K562 (cell line): ENCODE measurements around the gene SLC4A3. TPM values are rescaled to one million over a fixed set of nuclear protein-coding genes. Genes with fewer than 3 reads are reported as not detected.
A peak's percentile ranks its signal among the peaks of the same experiment; 100 is the strongest.

Experiments used
- ATAC-seq: fragments of 200-7000 bp; cut with Tn5 transposase; 3 replicates; pipeline ENCODE4 v1.9.1; 2020; ENCODE audit warnings: moderate library complexity
- BruUV-seq: library from RNA; stranded (reverse); fragments of 400-500 nt; replicated peaks from 2 replicates; lab custom pipeline; 2021; lab: Mats Ljungman, UMichigan
- CTCF ChIA-PET: fragments of 300-600 bp; formaldehyde crosslinking; extraction: SDS; loops from one replicate; lab custom pipeline; 2021; ENCODE audit warnings: low intra/inter-chr PET ratio; lab: Yijun Ruan, JAX
- POLR2A ChIA-PET: fragments of 300-600, 350-650 bp; sonication (Branson Sonifier 250); formaldehyde crosslinking; extraction: SDS; loops from one replicate; lab custom pipeline; 2021; ENCODE audit warnings: antibody characterized with exemption, inconsistent platforms; lab: Yijun Ruan, JAX
- DNase-seq, 4 experiments: peaks; one replicate each; pipeline versions ENCODE4 v3.0.0 to v3.0.0-alpha.2; 2011 to 2018; ENCODE audit warnings: low spot score in 3 of 4, mixed read lengths in 3 of 4; ENCODE audit errors: extremely low read depth in 1 of 4
- FAIRE-seq: peaks from 2 replicates; lab custom pipeline; 2011; peaks lifted over from hg19 to GRCh38; lab: Jason Lieb, UNC
- H2AFZ ChIP-seq: 2 replicates; pipeline ENCODE4 v1.6.0; 2011; ENCODE audit warnings: low read depth, low read length, control low read depth, inconsistent platforms
- H3K27ac ChIP-seq: fragments of 200-600 bp; 3 replicates; pipeline ENCODE4 v1.8.0; 2011; ENCODE audit warnings: low read depth, mild to moderate bottlenecking, control low read depth, inconsistent platforms, low read length, moderate library complexity, mixed read lengths; ENCODE audit errors: extremely low read depth
- H3K27me3 ChIP-seq, 2 experiments: fragments of 300-600 bp in 1 of 2; 2 replicates in 1 of 2; 3 replicates in 1 of 2; pipeline versions ENCODE4 v1.6.0 to v1.8.0; 2011; ENCODE audit warnings: inconsistent platforms in 2 of 2, low read length in 2 of 2, mild to moderate bottlenecking in 1 of 2, mixed read lengths in 1 of 2, moderate library complexity in 1 of 2; ENCODE audit not compliant: control insufficient read depth in 2 of 2, insufficient read depth in 2 of 2
- H3K36me3 ChIP-seq: fragments of 300-600 bp; 3 replicates; pipeline ENCODE4 v1.8.0; 2011; ENCODE audit warnings: mild to moderate bottlenecking, low read length, inconsistent platforms; ENCODE audit not compliant: control insufficient read depth, insufficient read depth
- H3K4me1 ChIP-seq, 2 experiments: fragments of 200-600 bp in 1 of 2; replicated peaks in 1 of 2; 2 replicates in 1 of 2; 3 replicates in 1 of 2; pipeline versions ENCODE4 v1.5.1 to v1.8.0; 2011; ENCODE audit warnings: inconsistent platforms in 2 of 2, low read length in 2 of 2, mild to moderate bottlenecking in 1 of 2, mixed read lengths in 1 of 2, moderate library complexity in 1 of 2; ENCODE audit not compliant: control insufficient read depth in 2 of 2, insufficient read depth in 2 of 2
- H3K4me2 ChIP-seq: 2 replicates; pipeline ENCODE4 v1.6.1; 2011; ENCODE audit warnings: low read length, control low read depth, inconsistent platforms, mixed read lengths; ENCODE audit not compliant: insufficient read depth
- H3K4me3 ChIP-seq: fragments of 200-600 bp; sonication (generic), shearing (Covaris generic); 2 replicates; pipeline ENCODE4 v1.5.1; 2016; ENCODE audit warnings: control low read depth, inconsistent platforms
- H3K79me2 ChIP-seq: fragments of 200-600 bp; 3 replicates; pipeline ENCODE4 v1.8.0; 2011; ENCODE audit warnings: low read length, inconsistent platforms; ENCODE audit not compliant: control insufficient read depth, insufficient read depth
- H3K9ac ChIP-seq, 2 experiments: 2 replicates each; pipeline versions ENCODE4 v1.6.0 to v1.6.1; 2011; ENCODE audit warnings: low read depth in 2 of 2, low read length in 2 of 2, control low read depth in 1 of 2, inconsistent platforms in 1 of 2, mild to moderate bottlenecking in 1 of 2, mixed read lengths in 1 of 2; ENCODE audit not compliant: insufficient read depth in 1 of 2
- H3K9me1 ChIP-seq: one replicate; pipeline ENCODE4 v1.6.0; 2011; ENCODE audit warnings: inconsistent platforms, mild to moderate bottlenecking, low read length, moderate library complexity; ENCODE audit not compliant: control insufficient read depth, insufficient read depth
- H3K9me3 ChIP-seq: replicated peaks from 2 replicates; pipeline ENCODE4 v1.5.1; 2011; ENCODE audit warnings: low read depth, low read length, inconsistent platforms; ENCODE audit not compliant: control insufficient read depth, insufficient read depth
- H4K20me1 ChIP-seq: replicated peaks from 2 replicates; pipeline ENCODE4 v1.6.1; 2011; ENCODE audit warnings: low read length, inconsistent platforms, mixed read lengths; ENCODE audit not compliant: control insufficient read depth, insufficient read depth
- CGGBP1 ChIP-seq: fragments of 250-450 bp; sonication (Bioruptor Pico); IDR thresholded peaks from 2 replicates; pipeline ENCODE4 v1.9.0; 2021; ENCODE audit warnings: mild to moderate bottlenecking
- CHCHD3 ChIP-seq: fragments of 250-450 bp; sonication (Bioruptor Pico); IDR thresholded peaks from 2 replicates; pipeline ENCODE4 v2.1.2; 2022; ENCODE audit warnings: mild to moderate bottlenecking
- DMBX1 ChIP-seq: fragments of 250-450 bp; sonication (Bioruptor Pico); IDR thresholded peaks from 2 replicates; pipeline ENCODE4 v1.8.0; 2022; ENCODE audit warnings: inconsistent platforms, mild to moderate bottlenecking, moderate library complexity, borderline replicate concordance
- DNMT1 ChIP-seq: fragments of 450-650 bp; IDR thresholded peaks from 2 replicates; pipeline ENCODE4 v1.6.1; 2016; ENCODE audit warnings: antibody characterized with exemption, mild to moderate bottlenecking
- HMGN3 ChIP-seq: IDR thresholded peaks from 2 replicates; pipeline ENCODE4 v1.6.1; 2011; ENCODE audit warnings: borderline replicate concordance, low read depth, mild to moderate bottlenecking, mixed read lengths, low read length; ENCODE audit not compliant: insufficient read length; ENCODE audit errors: extremely low read depth
- PCBP1 ChIP-seq: fragments of 200-400 bp; formaldehyde crosslinking; IDR thresholded peaks from 2 replicates; pipeline ENCODE4 v1.6.1; 2018; ENCODE audit warnings: mild to moderate bottlenecking, low read depth, low read length; ENCODE audit not compliant: poor library complexity, severe bottlenecking
- POLR2H ChIP-seq: IDR thresholded peaks from 2 replicates; pipeline ENCODE4 v1.6.1; 2016; ENCODE audit warnings: missing genetic modification characterization, low read depth, mild to moderate bottlenecking, control low read depth, missing compliant biosample characterization, moderate library complexity
- SMARCA5 ChIP-seq: fragments of 450-650 bp; IDR thresholded peaks from 2 replicates; pipeline ENCODE4 v1.6.1; 2016
- TBL1XR1 ChIP-seq, 2 experiments: IDR thresholded peaks; 2 replicates each; pipeline ENCODE4 v1.6.1; 2012; ENCODE audit warnings: improper control_type of control experiment in 2 of 2, low read length in 2 of 2, mild to moderate bottlenecking in 1 of 2
- ZNF311 ChIP-seq: fragments of 250-450 bp; sonication (Bioruptor Pico); IDR thresholded peaks from 2 replicates; pipeline ENCODE4 v1.4.0; 2020; ENCODE audit warnings: mild to moderate bottlenecking, moderate library complexity
- WGBS: fragments of 100-300 bp; shearing (Covaris generic); methylation state at CpG from one replicate; pipeline ENCODE4 v1.1.6; 2016; ENCODE audit warnings: low coverage, mixed read lengths; ENCODE audit not compliant: insufficient coverage; ENCODE audit errors: missing lambda C conversion rate; 5-methylcytosine and 5-hydroxymethylcytosine counted together
- in situ Hi-C: fragments of 300-500 bp; cut with MboI; formaldehyde crosslinking; loops from 4 replicates; pipeline ENCODE4 v1.15.0; 2018; ENCODE audit warnings: inconsistent platforms, mixed read lengths
- intact Hi-C: fragments of 100-400 bp; cut with micrococcal nuclease; formaldehyde crosslinking; loops from 2 replicates; pipeline ENCODE4 v1.14.2; 2022
- polyA plus RNA-seq, 8 experiments: library from polyadenylated mRNA; depleted of rRNA in 4 of 8; stranded (reverse) in 5 of 8; unstranded in 3 of 8; fragments of >200 nt; fragmentation: Nextera tagmentation in 2 of 8; fragmentation: Illumina TruSeq in 1 of 8; extraction: Ambion mirVana in 2 of 8; extraction: Trizol in 1 of 8; gene quantifications; 2 replicates each; pipeline versions ENCODE4 v1.2.1 to v1.2.3, GENCODE V29; 2011 to 2014; ENCODE audit warnings: inconsistent platforms in 1 of 8, missing spikeins in 1 of 8
- total RNA-seq, 7 experiments: library from RNA; depleted of rRNA in 6 of 7; stranded (reverse); fragments of >200 nt in 6 of 7; fragmentation: Illumina TruSeq in 2 of 7; extraction: Trizol in 2 of 7; gene quantifications; 2 replicates each; pipeline versions ENCODE4 v1.2.1 to v1.2.3, GENCODE V29; 2011 to 2021; ENCODE audit warnings: low replicate concordance in 1 of 7

The SLC4A3 gene
- total and polyA plus RNA-seq, 9 of the 15 experiments (the other 6 are each of a cell fraction or from before 2014, with no cell fraction given) = 0.04 to 0.31 (median 0.16) TPM; not detected in 5

GRCh38 chr2:219636144-219636915 is 8.9 kb downstream of the SLC4A3 start:
- no peak overlapping the region for H3K4me2 ChIP-seq
- FAIRE-seq (no peak), ATAC-seq (peak; percentile 25; the same call in 1 of the 3 replicates)

More at GRCh38 chr2:219636144-219636915, 8.9 kb downstream of the SLC4A3 start:
- no peak for DNase-seq
- H3K4me1 ChIP-seq = peaks cover 5 to 54% of the 10 kb centered on the region in 2 experiments; a peak in 4 of 5 replicates
- ChIA-PET CTCF (no interaction called here), POLR2A (no interaction called here)
- no peak for TF ChIP-seq PCBP1
- TF ChIP-seq DNMT1 = no peak
- TF ChIP-seq SMARCA5 = no peak
- no peak for TF ChIP-seq ZNF311 (CRISPR knock-in tag)
- TF ChIP-seq CHCHD3 = no peak
- no peak for TF ChIP-seq POLR2H (tag)
- no peak for TF ChIP-seq DMBX1
- no peak for TF ChIP-seq HMGN3
- TF ChIP-seq TBL1XR1 (IDR thresholded peaks at IDR 0.05; ENCODE audit: low read length in 2 of 2) = no peak
- TF ChIP-seq CGGBP1 (CRISPR knock-in tag) = no peak
- H3K36me3 ChIP-seq = no peaks in the 10 kb centered on the region
- H3K27me3 ChIP-seq = peaks cover 2 to 26% of the 10 kb centered on the region in 2 experiments; a peak in 3 of 5 replicates
- H3K4me3 ChIP-seq = no peak overlapping the region
- no peak overlapping the region for H3K9ac ChIP-seq
- 0 out of 2 replicates have a peak, but pooled peaks cover 3% of the 10 kb centered on the region for H4K20me1 ChIP-seq
- 6% methylated on average over 17 of the region's 24 CpGs for WGBS
- intact Hi-C loops (no loop called here), in situ Hi-C loops (no loop called here)
- no peak overlapping the region for H2AFZ ChIP-seq
- H3K9me3 ChIP-seq = no peaks in the 10 kb centered on the region
- H3K79me2 ChIP-seq = no peaks in the 10 kb centered on the region
- H3K9me1 ChIP-seq = no peaks in the 10 kb centered on the region
- BruUV-seq = no TSS peak
- H3K27ac ChIP-seq = no peak overlapping the region
